Parathyroid adenoma (tissue), 2 donors: ENCODE results near the gene THAP7.

ENCODE experiments used
- H2AFZ ChIP-seq: fragments of 300-600 bp; sonication (generic); one replicate; pipeline ENCODE4 v1.7.0; 2017; ENCODE audit warnings: antibody characterized with exemption, mild to moderate bottlenecking
- H3K27ac ChIP-seq: fragments of 300-600 bp; sonication (generic); one replicate; pipeline ENCODE4 v1.7.0; 2017
- H3K27me3 ChIP-seq: fragments of 300-600 bp; sonication (generic); one replicate; pipeline ENCODE4 v1.7.0; 2017; ENCODE audit warnings: low read length; ENCODE audit not compliant: control insufficient read depth, insufficient read depth
- H3K36me3 ChIP-seq: fragments of 300-600 bp; sonication (generic); one replicate; pipeline ENCODE4 v1.7.0; 2017; ENCODE audit warnings: low read length; ENCODE audit not compliant: control insufficient read depth, insufficient read depth
- H3K4me1 ChIP-seq: fragments of 300-600 bp; sonication (generic); one replicate; pipeline ENCODE4 v1.7.0; 2017; ENCODE audit warnings: control low read depth
- H3K4me2 ChIP-seq: fragments of 300-600 bp; sonication (generic); one replicate; pipeline ENCODE4 v1.7.0; 2017; ENCODE audit warnings: low read length
- H3K4me3 ChIP-seq: fragments of 300-600 bp; sonication (generic); one replicate; pipeline ENCODE4 v1.7.0; 2017; ENCODE audit warnings: low read depth, low read length
- H3K79me2 ChIP-seq: fragments of 300-600 bp; sonication (generic); one replicate; pipeline ENCODE4 v1.7.0; 2017; ENCODE audit warnings: control low read depth
- H3K9ac ChIP-seq: fragments of 300-600 bp; sonication (generic); one replicate; pipeline ENCODE4 v1.7.0; 2017; ENCODE audit warnings: mild to moderate bottlenecking
- H3K9me3 ChIP-seq: fragments of 300-600 bp; sonication (generic); one replicate; pipeline ENCODE4 v1.7.0; 2017; ENCODE audit warnings: low read length; ENCODE audit not compliant: control insufficient read depth
- TF ChIP-seq, protein P1 (sequence below): fragments of 300-600 bp; sonication (generic); IDR thresholded peaks from one replicate; pipeline ENCODE4 v1.7.0; 2017; ENCODE audit warnings: antibody characterized with exemption, mild to moderate bottlenecking
- donor health status: primary hyperparathyroidism.

Gene THAP7

DNA sequence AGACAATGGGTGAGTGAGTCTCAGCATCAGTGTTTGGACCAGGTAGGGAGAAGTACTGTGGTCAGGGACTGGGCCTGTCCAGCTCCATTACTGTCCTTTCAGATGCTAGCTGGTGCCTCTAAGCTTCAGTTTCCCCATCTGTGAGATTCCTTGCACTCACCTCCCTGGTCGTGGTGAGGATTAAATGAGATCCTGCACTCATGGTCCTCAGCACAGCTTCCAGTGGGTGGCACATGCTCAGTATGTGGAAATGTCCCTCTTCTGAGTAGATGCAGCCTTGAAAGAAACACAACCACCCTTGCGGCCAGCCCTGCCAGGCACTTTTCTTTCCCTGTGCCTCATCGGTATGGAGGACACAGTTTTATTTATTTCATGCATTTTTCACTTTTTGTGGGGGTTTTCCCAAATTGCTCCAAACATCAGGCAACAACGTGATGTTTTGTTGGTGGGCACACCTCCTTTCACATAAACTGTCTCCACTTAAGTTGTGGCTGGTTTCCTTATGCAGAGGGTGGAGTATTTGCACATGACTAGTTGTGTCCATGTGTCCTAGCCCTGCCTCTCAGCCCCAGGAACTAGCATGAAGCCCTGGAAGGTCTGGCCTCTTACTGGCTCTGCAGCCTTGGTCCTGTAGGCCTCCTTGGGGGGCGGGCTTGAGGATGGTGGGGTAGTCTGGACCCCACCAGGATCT lies 18.7 kb downstream of the THAP7 start:
- Histone ChIP-seq H3K4me2 (peak overlapping the region; percentile 100), H3K27ac (no peak overlapping the region), H3K27me3 (no peaks in the 10 kb centered on the region), H3K4me3 (peak overlapping the region; percentile 95), H3K4me1 (peaks cover 6% of the 10 kb centered on the region), H2AFZ (no peak overlapping the region), H3K36me3 (no peaks in the 10 kb centered on the region), H3K9me3 (no peaks in the 10 kb centered on the region), H3K79me2 (peaks cover 4% of the 10 kb centered on the region), H3K9ac (no peak overlapping the region)
- TF ChIP-seq, protein P1, sequence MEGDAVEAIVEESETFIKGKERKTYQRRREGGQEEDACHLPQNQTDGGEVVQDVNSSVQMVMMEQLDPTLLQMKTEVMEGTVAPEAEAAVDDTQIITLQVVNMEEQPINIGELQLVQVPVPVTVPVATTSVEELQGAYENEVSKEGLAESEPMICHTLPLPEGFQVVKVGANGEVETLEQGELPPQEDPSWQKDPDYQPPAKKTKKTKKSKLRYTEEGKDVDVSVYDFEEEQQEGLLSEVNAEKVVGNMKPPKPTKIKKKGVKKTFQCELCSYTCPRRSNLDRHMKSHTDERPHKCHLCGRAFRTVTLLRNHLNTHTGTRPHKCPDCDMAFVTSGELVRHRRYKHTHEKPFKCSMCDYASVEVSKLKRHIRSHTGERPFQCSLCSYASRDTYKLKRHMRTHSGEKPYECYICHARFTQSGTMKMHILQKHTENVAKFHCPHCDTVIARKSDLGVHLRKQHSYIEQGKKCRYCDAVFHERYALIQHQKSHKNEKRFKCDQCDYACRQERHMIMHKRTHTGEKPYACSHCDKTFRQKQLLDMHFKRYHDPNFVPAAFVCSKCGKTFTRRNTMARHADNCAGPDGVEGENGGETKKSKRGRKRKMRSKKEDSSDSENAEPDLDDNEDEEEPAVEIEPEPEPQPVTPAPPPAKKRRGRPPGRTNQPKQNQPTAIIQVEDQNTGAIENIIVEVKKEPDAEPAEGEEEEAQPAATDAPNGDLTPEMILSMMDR, result no peak

DNA sequence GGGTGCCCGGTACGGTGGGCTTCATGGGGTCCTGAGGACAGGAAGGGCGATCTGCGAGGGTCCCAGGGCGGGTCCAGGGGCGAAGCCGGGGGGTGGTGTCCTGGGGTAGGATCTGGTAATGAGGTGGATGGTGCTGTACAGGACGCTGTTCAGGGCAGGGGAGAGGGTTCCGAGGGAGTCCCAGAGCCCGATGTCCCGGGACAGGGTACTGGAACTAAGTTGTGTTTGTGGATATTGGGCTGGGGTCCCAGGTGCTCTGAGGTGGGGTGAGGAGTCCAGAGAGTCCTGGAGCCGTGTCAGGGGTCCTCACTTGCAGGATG lies 19.4 kb downstream of the THAP7 start:
- Histone ChIP-seq H3K27ac (no peak overlapping the region), H3K79me2 (peaks cover 4% of the 10 kb centered on the region), H3K36me3 (no peaks in the 10 kb centered on the region)

DNA sequence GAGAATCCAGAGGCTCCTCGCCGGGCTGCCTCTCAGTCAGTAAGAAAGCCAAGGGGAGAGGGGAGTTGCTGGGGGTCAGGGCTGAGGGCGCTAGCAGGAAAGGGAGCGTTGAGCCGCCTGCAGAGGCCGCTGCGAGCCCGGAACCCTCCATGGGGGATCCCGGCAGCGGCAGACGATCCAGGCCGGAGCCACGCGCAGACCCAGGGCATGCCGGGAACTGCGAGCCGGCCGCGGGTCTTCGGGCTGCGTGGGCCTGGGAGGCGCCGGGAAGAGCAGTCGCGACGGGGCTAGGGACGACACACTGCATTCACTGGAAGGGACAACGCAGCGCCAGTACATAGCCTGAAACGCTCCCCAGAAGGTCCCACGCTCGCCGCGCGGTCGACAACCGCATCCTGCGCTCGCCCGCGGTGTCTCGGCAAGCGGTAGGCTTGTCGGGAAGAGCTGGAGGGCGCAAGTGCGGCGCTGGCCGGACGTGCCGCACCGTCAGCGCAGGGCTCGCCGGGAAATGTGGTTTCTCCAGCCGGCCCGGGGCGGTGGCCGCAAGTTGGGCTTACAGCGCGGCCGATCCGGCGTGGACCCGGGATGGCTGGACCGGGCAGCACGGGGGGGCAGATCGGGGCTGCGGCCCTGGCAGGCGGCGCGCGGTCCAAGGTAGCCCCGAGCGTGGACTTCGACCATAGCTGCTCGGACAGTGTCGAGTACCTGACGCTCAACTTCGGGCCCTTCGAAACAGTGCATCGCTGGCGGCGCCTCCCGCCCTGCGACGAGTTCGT lies 19.9 kb downstream of the THAP7 start, which contains the start of gene LZTR1:
LZTR1 (plus strand) TSS at position 511 of the 776 bp plus-strand sequence; CDS start at position 586, 75 bp downstream.
- TF ChIP-seq, protein P1, result peak; percentile 35
- Histone ChIP-seq H3K27me3 (no peaks in the 10 kb centered on the region), H3K4me3 (peak within 1 kb of the TSS; percentile 95), H3K9ac (no peak within 1 kb of the TSS), H3K4me1 (peaks cover 6% of the 10 kb centered on the region), H3K4me2 (peak within 1 kb of the TSS; percentile 100), H3K36me3 (no peaks in the 10 kb centered on the region), H3K9me3 (no peaks in the 10 kb centered on the region), H2AFZ (peak within 1 kb of the TSS; percentile 82), H3K79me2 (peaks cover 4% of the 10 kb centered on the region), H3K27ac (peak within 1 kb of the TSS; percentile 65)

More for the DNA sequence above, 19.4 kb downstream of the THAP7 start:
- Histone ChIP-seq H3K27me3 (no peaks in the 10 kb centered on the region), H3K4me3 (peak overlapping the region; percentile 95), H3K9me3 (no peaks in the 10 kb centered on the region), H2AFZ (peak overlapping the region; percentile 82), H3K9ac (no peak overlapping the region), H3K4me2 (peak overlapping the region; percentile 100), H3K4me1 (peaks cover 6% of the 10 kb centered on the region)
- TF ChIP-seq, protein P1, result no peak

DNA sequence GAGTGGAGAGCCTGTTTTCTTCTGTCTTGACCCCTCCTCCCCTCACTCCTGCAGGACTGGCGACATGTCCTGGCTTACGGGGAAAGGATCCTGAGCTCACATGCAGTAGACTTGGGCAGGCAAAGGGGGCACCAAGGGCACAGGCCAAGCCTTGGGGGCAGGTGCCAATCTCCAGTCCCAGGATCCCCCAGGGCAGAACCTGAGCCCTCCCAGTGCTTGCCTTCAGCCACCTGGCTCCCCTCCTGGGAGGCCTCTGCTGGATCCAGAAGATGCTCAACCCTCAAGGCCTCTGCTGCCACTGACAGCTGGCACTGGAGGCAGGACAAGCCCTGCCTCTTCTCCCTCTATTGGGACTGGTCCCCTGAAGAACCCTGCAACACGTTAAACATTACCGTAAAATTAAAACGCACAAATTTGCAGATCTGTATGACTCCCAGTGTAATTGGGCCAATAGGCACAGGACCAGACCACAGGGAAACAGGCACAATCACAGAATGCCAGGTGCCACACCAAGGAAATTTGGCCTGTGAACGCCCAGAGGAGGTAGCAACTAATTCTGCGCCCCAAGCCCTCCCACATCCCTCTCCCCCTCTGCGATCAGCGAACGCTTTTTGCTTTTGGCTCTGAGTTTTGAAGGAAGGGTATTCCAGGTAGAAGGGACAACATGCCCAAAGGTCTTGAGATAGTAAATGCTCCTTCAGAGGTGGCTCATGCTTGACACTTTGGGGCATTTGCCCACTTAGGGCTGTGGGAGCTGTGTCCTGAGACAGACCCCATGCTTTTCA lies 20.8 kb downstream of the THAP7 start:
- Histone ChIP-seq H3K9ac (no peak overlapping the region), H2AFZ (peak overlapping the region; percentile 82), H3K9me3 (no peaks in the 10 kb centered on the region), H3K27me3 (no peaks in the 10 kb centered on the region), H3K27ac (peak overlapping the region; percentile 65), H3K4me2 (peak overlapping the region; percentile 100), H3K4me3 (peak overlapping the region; percentile 95), H3K79me2 (peaks cover 4% of the 10 kb centered on the region), H3K4me1 (peaks cover 6% of the 10 kb centered on the region), H3K36me3 (no peaks in the 10 kb centered on the region)
- TF ChIP-seq, protein P1, result no peak
